WTC11 (cell line): ENCODE measurements around the gene ANKZF1. TPM values are rescaled to one million over a fixed set of nuclear protein-coding genes. Genes with fewer than 3 reads are reported as not detected.

Experiments
- ATAC-seq: fragments of 200-7000 bp; cut with Tn5 transposase; 2 replicates; pipeline ENCODE4 v1.10.0; 2021; ENCODE audit warnings: mild to moderate bottlenecking, moderate library complexity
- CTCF ChIA-PET: fragments of 300-600 bp; sonication (Branson Sonifier 250); formaldehyde crosslinking; loops from one replicate; lab custom pipeline; 2021; ENCODE audit warnings: antibody characterized with exemption; lab: Charles Lee
- POLR2A ChIA-PET: fragments of 350-600 bp; sonication (Branson Sonifier 250); formaldehyde crosslinking; loops from one replicate; lab custom pipeline; 2021; ENCODE audit warnings: antibody characterized with exemption; lab: Charles Lee
- DNase-seq: peaks from one replicate; pipeline ENCODE4 v3.0.0; 2021; ENCODE audit warnings: low spot score
- H3K27ac Mint-ChIP-seq: 2 replicates; pipeline ENCODE4 v1.8.0; 2021; ENCODE audit warnings: mixed read lengths
- H3K27me3 Mint-ChIP-seq: 2 replicates; pipeline ENCODE4 v1.8.0; 2021; ENCODE audit warnings: low read depth, mild to moderate bottlenecking, moderate library complexity, mixed read lengths
- H3K36me3 Mint-ChIP-seq: 2 replicates; pipeline ENCODE4 v1.8.0; 2021; ENCODE audit warnings: mixed read lengths
- H3K4me1 Mint-ChIP-seq: 2 replicates; pipeline ENCODE4 v1.8.0; 2022; ENCODE audit warnings: mixed read lengths
- H3K4me3 Mint-ChIP-seq: 2 replicates; pipeline ENCODE4 v1.8.0; 2021; ENCODE audit warnings: mild to moderate bottlenecking, moderate library complexity, mixed read lengths
- H3K9me3 Mint-ChIP-seq: 2 replicates; pipeline ENCODE4 v1.8.0; 2021; ENCODE audit warnings: mixed read lengths
- ARID4B ChIP-seq: sonication (generic); formaldehyde crosslinking; IDR thresholded peaks from 2 replicates; pipeline ENCODE4 v1.8.0; 2023; ENCODE audit warnings: missing genetic modification reagents, mild to moderate bottlenecking, borderline replicate concordance
- GTF2I ChIP-seq: fragments of 250-450 bp; sonication (Bioruptor Pico); conservative IDR thresholded peaks from 2 replicates; pipeline ENCODE4 v1.4.0; 2021; ENCODE audit warnings: mild to moderate bottlenecking
- MYBL2 ChIP-seq: sonication (generic); formaldehyde crosslinking; IDR thresholded peaks from 2 replicates; pipeline ENCODE4 v1.8.1; 2023; ENCODE audit warnings: mild to moderate bottlenecking, moderate library complexity, missing genetic modification reagents
- PRDM15 ChIP-seq: sonication (generic); formaldehyde crosslinking; IDR thresholded peaks from 2 replicates; pipeline ENCODE4 v1.8.0; 2022; ENCODE audit warnings: missing genetic modification reagents
- RORB ChIP-seq: fragments of 250-450 bp; sonication (Bioruptor Pico); IDR thresholded peaks from 2 replicates; pipeline ENCODE4 v1.9.0; 2021; ENCODE audit warnings: mild to moderate bottlenecking
- SMAD4 ChIP-seq: sonication (generic); formaldehyde crosslinking; IDR thresholded peaks from 2 replicates; pipeline ENCODE4 v1.8.0; 2022; ENCODE audit warnings: mild to moderate bottlenecking, missing genetic modification reagents
- SOX15 ChIP-seq: fragments of 250-450 bp; sonication (Bioruptor Pico); IDR thresholded peaks from 2 replicates; pipeline ENCODE4 v1.9.0; 2021; ENCODE audit warnings: mild to moderate bottlenecking
- STAT6 ChIP-seq: sonication (generic); formaldehyde crosslinking; conservative IDR thresholded peaks from 2 replicates; pipeline ENCODE4 v1.8.1; 2023; ENCODE audit warnings: mild to moderate bottlenecking, low read depth, missing genetic modification reagents, moderate library complexity
- TEAD1 ChIP-seq: sonication (generic); formaldehyde crosslinking; IDR thresholded peaks from 2 replicates; pipeline ENCODE4 v1.8.0; 2022; ENCODE audit warnings: mild to moderate bottlenecking, missing genetic modification reagents
- TP53 ChIP-seq: sonication (generic); formaldehyde crosslinking; IDR thresholded peaks from 2 replicates; pipeline ENCODE4 v1.8.1; 2023; ENCODE audit warnings: mild to moderate bottlenecking, missing genetic modification reagents
- ZBTB21 ChIP-seq: sonication (generic); formaldehyde crosslinking; IDR thresholded peaks from 2 replicates; pipeline ENCODE4 v1.8.1; 2023; ENCODE audit warnings: mild to moderate bottlenecking, missing genetic modification reagents, borderline replicate concordance
- ZNF121 ChIP-seq: sonication (generic); formaldehyde crosslinking; IDR thresholded peaks from 2 replicates; pipeline ENCODE4 v1.8.0; 2023; ENCODE audit warnings: missing genetic modification reagents
- ZNF219 ChIP-seq: sonication (generic); formaldehyde crosslinking; IDR thresholded peaks from 2 replicates; pipeline ENCODE4 v1.8.0; 2023; ENCODE audit warnings: missing genetic modification reagents, mild to moderate bottlenecking, borderline replicate concordance
- ZNF423 ChIP-seq: fragments of 250-450 bp; sonication (Bioruptor Pico); IDR thresholded peaks from 2 replicates; pipeline ENCODE4 v2.1.2; 2022; ENCODE audit warnings: mild to moderate bottlenecking, moderate library complexity
- total RNA-seq: library from RNA; stranded (reverse); gene quantifications from 3 replicates; pipeline ENCODE4 v1.2.3, GENCODE V29; 2021
- TF ChIP-seq, protein P1 (sequence below): sonication (generic); formaldehyde crosslinking; IDR thresholded peaks from 2 replicates; pipeline ENCODE4 v1.8.1; 2023; ENCODE audit warnings: mild to moderate bottlenecking, missing genetic modification reagents

Gene ANKZF1
- total RNA-seq, 1 experiment from 2014 or later = 70.4 TPM

- TF ChIP-seq STAT6 (CRISPR knock-in tag) (no peak), ZNF219 (no peak), SMAD4 (CRISPR knock-in tag) (no peak), ZNF423 (CRISPR knock-in tag) (peak; percentile 90), TEAD1 (CRISPR knock-in tag) (peak; percentile 42; the same call in 1 of the 2 replicates), TP53 (CRISPR knock-in tag) (no peak), GTF2I (CRISPR knock-in tag) (no peak)
Measured at GRCh38 chr2:219279151-219279915, 49.7 kb downstream of the ANKZF1 start, which contains the start of gene DNAJB2 (continued).

- Mint-ChIP-seq H3K4me1 (peaks cover 24% of the 10 kb centered on the region), H3K9me3 (no peaks in the 10 kb centered on the region), H3K27me3 (peaks cover 4% of the 10 kb centered on the region; the same call in 1 of the 2 replicates), H3K27ac (peak overlapping the region; percentile 86), H3K4me3 (peak overlapping the region; percentile 88), H3K36me3 (peaks cover 6% of the 10 kb centered on the region; the same call in 1 of the 2 replicates)
- ChIA-PET CTCF (interaction anchor here (0.9 to 6.5 kb wide), 4 partner anchors 14 to 73 kb away, joined by 3 to 158 read pairs (median 4); no protein-coding TSS in a partner anchor), POLR2A (interaction anchor here (0.6 to 3.0 kb wide), 6 partner anchors 15 to 218 kb away, joined by 3 to 21 read pairs (median 10); partner anchors contain the start of genes ABCB6, GMPPA, TUBA4A and TUBA4B)
- ATAC-seq = no peak
- TF ChIP-seq ZBTB21 (CRISPR knock-in tag) (0 out of 2 replicates have a peak, but pooled peaks have one; percentile 87), ZNF121 (CRISPR knock-in tag) (0 out of 2 replicates have a peak, but pooled peaks have one; percentile 14), MYBL2 (CRISPR knock-in tag) (no peak), SOX15 (CRISPR knock-in tag) (no peak)
- TF ChIP-seq, protein P1, sequence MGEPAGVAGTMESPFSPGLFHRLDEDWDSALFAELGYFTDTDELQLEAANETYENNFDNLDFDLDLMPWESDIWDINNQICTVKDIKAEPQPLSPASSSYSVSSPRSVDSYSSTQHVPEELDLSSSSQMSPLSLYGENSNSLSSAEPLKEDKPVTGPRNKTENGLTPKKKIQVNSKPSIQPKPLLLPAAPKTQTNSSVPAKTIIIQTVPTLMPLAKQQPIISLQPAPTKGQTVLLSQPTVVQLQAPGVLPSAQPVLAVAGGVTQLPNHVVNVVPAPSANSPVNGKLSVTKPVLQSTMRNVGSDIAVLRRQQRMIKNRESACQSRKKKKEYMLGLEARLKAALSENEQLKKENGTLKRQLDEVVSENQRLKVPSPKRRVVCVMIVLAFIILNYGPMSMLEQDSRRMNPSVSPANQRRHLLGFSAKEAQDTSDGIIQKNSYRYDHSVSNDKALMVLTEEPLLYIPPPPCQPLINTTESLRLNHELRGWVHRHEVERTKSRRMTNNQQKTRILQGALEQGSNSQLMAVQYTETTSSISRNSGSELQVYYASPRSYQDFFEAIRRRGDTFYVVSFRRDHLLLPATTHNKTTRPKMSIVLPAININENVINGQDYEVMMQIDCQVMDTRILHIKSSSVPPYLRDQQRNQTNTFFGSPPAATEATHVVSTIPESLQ = no peak
- no peak for DNase-seq
Measured at GRCh38 chr2:219279916-219280516, 50.4 kb downstream of the ANKZF1 start.

- POLR2A ChIA-PET = interaction anchor here (0.6 to 1.5 kb wide), 2 partner anchors 55 to 138 kb away, joined by 3 to 4 read pairs; no protein-coding TSS in a partner anchor
- Mint-ChIP-seq H3K27me3 (peaks cover 4% of the 10 kb centered on the region; the same call in 1 of the 2 replicates), H3K9me3 (no peaks in the 10 kb centered on the region), H3K27ac (no peak overlapping the region), H3K36me3 (peaks cover 8% of the 10 kb centered on the region; the same call in 1 of the 2 replicates), H3K4me3 (peak overlapping the region; percentile 88), H3K4me1 (peaks cover 28% of the 10 kb centered on the region)
- DNase-seq = no peak
- ATAC-seq = no peak
- CTCF ChIA-PET = interaction anchor here (6.5 kb wide), 1 partner anchor 13 kb away, joined by 158 read pairs; no protein-coding TSS in a partner anchor
- no peak for TF ChIP-seq PRDM15
- no peak for TF ChIP-seq STAT6 (CRISPR knock-in tag)
- no peak for TF ChIP-seq ARID4B (CRISPR knock-in tag)
- no peak for TF ChIP-seq RORB (CRISPR knock-in tag)
Measured at GRCh38 chr2:219280651-219281050, 51.0 kb downstream of the ANKZF1 start.
